Loucy (cell line): ENCODE measurements around the gene GBP6.

Source experiments
- H2AFZ ChIP-seq: fragments of 200-600 bp; sonication (generic); 2 replicates; pipeline ENCODE4 v1.6.0; 2016; ENCODE audit warnings: antibody characterized with exemption, mild to moderate bottlenecking, low read length, moderate library complexity
- H3F3A ChIP-seq: fragments of 200-600 bp; 2 replicates; pipeline ENCODE4 v1.6.0; 2016; ENCODE audit warnings: antibody characterized with exemption, low read depth, mild to moderate bottlenecking
- H3K27me3 ChIP-seq: fragments of 200-600 bp; sonication (generic); 2 replicates; pipeline ENCODE4 v1.6.1; 2014; ENCODE audit warnings: low read length, mild to moderate bottlenecking; ENCODE audit not compliant: insufficient read depth, poor library complexity, severe bottlenecking
- H3K36me3 ChIP-seq: fragments of 200-600 bp; sonication (generic); 2 replicates; pipeline ENCODE4 v1.6.1; 2016; ENCODE audit warnings: low read length; ENCODE audit not compliant: insufficient read depth
- H3K4me1 ChIP-seq: fragments of 200-600 bp; sonication (generic); 2 replicates; pipeline ENCODE4 v1.5.1; 2014; ENCODE audit warnings: low read length, mild to moderate bottlenecking; ENCODE audit not compliant: insufficient read depth, poor library complexity, severe bottlenecking
- H3K4me2 ChIP-seq: fragments of 200-600 bp; sonication (generic); 2 replicates; pipeline ENCODE4 v1.6.0; 2014; ENCODE audit warnings: antibody characterized with exemption, low read length, low read depth, mild to moderate bottlenecking; ENCODE audit not compliant: poor library complexity, severe bottlenecking
- H3K4me3 ChIP-seq: fragments of 200-600 bp; sonication (generic); 2 replicates; pipeline ENCODE4 v1.5.1; 2014; ENCODE audit warnings: low read length, mild to moderate bottlenecking, mixed read lengths; ENCODE audit not compliant: poor library complexity, severe bottlenecking
- H3K79me2 ChIP-seq: fragments of 200-600 bp; sonication (generic); 2 replicates; pipeline ENCODE4 v1.6.1; 2014; ENCODE audit warnings: low read length; ENCODE audit not compliant: insufficient read depth
- H3K9ac ChIP-seq: fragments of 200-600 bp; sonication (generic); 2 replicates; pipeline ENCODE4 v1.6.0; 2014; ENCODE audit warnings: mild to moderate bottlenecking, low read depth, low read length, moderate library complexity; ENCODE audit not compliant: poor library complexity, severe bottlenecking
- H3K9me2 ChIP-seq: fragments of 200-600 bp; sonication (generic); replicated peaks from 2 replicates; pipeline ENCODE4 v1.6.1; 2016; ENCODE audit warnings: low read depth, low read length, mixed read lengths
- H3K9me3 ChIP-seq: fragments of 200-600 bp; sonication (generic); 2 replicates; pipeline ENCODE4 v1.6.1; 2014; ENCODE audit warnings: mild to moderate bottlenecking, antibody characterized with exemption, low read length, low read depth; ENCODE audit not compliant: insufficient read depth
- H4K20me1 ChIP-seq: fragments of 200-600 bp; sonication (generic); 2 replicates; pipeline ENCODE4 v1.6.0; 2014; ENCODE audit warnings: antibody characterized with exemption, low read length, mild to moderate bottlenecking; ENCODE audit not compliant: insufficient read depth, poor library complexity, severe bottlenecking
- CTCF ChIP-seq: fragments of 200-600 bp; sonication (generic); conservative IDR thresholded peaks from 2 replicates; pipeline ENCODE4 v1.5.1; 2014; ENCODE audit warnings: mild to moderate bottlenecking, antibody characterized with exemption, low read length
- EZH2phosphoT487 ChIP-seq: fragments of 200-600 bp; IDR thresholded peaks from 2 replicates; pipeline ENCODE4 v1.6.1; 2018; ENCODE audit warnings: antibody characterized with exemption, mild to moderate bottlenecking, moderate library complexity, borderline replicate concordance

GBP6 gene

DNA sequence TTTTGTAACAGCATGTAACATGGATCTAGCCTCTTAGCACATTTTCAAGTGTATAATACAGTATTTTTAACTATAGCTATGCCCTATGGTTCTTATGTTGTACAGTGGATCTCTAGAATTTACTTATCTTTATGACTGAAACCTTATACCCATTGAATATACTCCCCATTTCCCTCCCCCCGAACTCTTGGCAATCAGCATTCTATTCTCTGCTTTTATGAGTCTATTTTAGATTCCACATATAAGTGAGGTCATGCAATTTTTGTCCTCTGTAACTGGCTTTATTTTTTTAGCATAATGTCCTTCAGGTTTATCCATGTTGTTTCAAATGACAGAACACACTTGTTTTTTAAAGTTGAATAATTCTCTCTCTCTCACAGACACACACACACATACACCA, 3.1 kb upstream of the GBP6 start:
- no peak overlapping the region for H2AFZ ChIP-seq
- H3K36me3 ChIP-seq, result no peaks in the 10 kb centered on the region
- no peaks in the 10 kb centered on the region for H4K20me1 ChIP-seq
- H3K79me2 ChIP-seq, result no peaks in the 10 kb centered on the region
- H3K4me1 ChIP-seq, result no peaks in the 10 kb centered on the region
- H3K27me3 ChIP-seq, result no peaks in the 10 kb centered on the region
- no peak for TF ChIP-seq EZH2phosphoT487
- TF ChIP-seq CTCF, result no peak
- no peaks in the 10 kb centered on the region for H3K9me2 ChIP-seq
- no peaks in the 10 kb centered on the region for H3F3A ChIP-seq
- H3K4me3 ChIP-seq, result no peak overlapping the region
- H3K9me3 ChIP-seq, result no peaks in the 10 kb centered on the region
- no peak overlapping the region for H3K9ac ChIP-seq
- no peak overlapping the region for H3K4me2 ChIP-seq

DNA sequence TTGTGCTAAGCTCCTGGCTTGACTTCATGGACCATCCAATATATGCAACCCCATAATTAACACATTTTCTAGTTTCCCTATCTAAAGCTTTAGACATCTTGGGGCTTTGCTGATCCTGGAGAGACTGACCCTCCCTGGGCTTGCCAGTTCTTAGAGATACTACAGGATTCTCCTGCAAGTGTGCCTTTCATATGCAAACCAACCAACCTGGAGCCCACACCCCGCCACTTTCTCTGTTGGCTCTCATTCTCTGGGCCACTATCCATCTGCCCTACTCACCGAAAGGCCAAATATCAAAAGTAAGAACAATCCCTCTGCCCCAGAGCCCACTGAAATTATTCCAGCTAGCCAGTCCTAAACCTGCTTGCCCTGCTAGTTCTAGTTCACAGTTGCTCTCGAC, 2.2 kb upstream of the GBP6 start:
- H3K4me2 ChIP-seq, result no peak overlapping the region
- no peak for TF ChIP-seq EZH2phosphoT487
- no peak for TF ChIP-seq CTCF
- no peaks in the 10 kb centered on the region for H3K9me2 ChIP-seq
- H3K36me3 ChIP-seq, result no peaks in the 10 kb centered on the region
- H4K20me1 ChIP-seq, result no peaks in the 10 kb centered on the region
- H3K27me3 ChIP-seq, result no peaks in the 10 kb centered on the region
- H3F3A ChIP-seq, result no peaks in the 10 kb centered on the region
- 0 out of 2 replicates have a peak overlapping the region, but pooled peaks have one; percentile 30 for H2AFZ ChIP-seq
- H3K4me1 ChIP-seq, result no peaks in the 10 kb centered on the region
- H3K79me2 ChIP-seq, result no peaks in the 10 kb centered on the region
- no peak overlapping the region for H3K9ac ChIP-seq
- H3K4me3 ChIP-seq, result no peak overlapping the region
- no peaks in the 10 kb centered on the region for H3K9me3 ChIP-seq

DNA sequence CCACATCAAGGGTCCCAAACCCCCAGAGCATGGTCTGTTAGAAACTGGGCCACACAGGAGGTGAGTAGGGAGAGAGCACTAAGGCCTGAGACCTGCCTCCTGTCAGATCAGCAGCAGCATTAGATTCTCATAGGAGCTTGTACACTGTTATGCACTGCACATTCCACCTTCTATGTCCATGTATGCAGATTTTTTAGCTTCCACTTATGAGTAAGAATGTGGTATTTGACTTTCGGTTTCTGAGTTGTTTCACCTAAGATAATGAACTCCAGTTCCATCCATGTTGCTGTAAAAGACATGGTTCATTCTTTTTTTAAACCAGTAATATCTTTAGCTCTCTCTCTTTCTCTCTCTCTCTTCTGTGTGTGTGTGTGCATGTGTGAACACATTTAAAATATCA, 663 bp upstream of the GBP6 start:
- H3K4me1 ChIP-seq, result no peaks in the 10 kb centered on the region
- H3K36me3 ChIP-seq, result no peaks in the 10 kb centered on the region
- H3F3A ChIP-seq, result no peaks in the 10 kb centered on the region
- H3K4me3 ChIP-seq, result no peak overlapping the region
- H3K9ac ChIP-seq, result no peak overlapping the region
- no peak overlapping the region for H3K4me2 ChIP-seq
- H3K79me2 ChIP-seq, result no peaks in the 10 kb centered on the region
- TF ChIP-seq CTCF, result no peak
- H3K27me3 ChIP-seq, result no peaks in the 10 kb centered on the region
- H3K9me3 ChIP-seq, result no peaks in the 10 kb centered on the region
- H4K20me1 ChIP-seq, result no peaks in the 10 kb centered on the region
- peak overlapping the region; percentile 50 for H2AFZ ChIP-seq
- no peaks in the 10 kb centered on the region for H3K9me2 ChIP-seq
